ENCODE measurements around the gene GNG2. TPM values are rescaled to one million over a fixed set of nuclear protein-coding genes. Genes with fewer than 3 reads are reported as not detected.

Gene GNG2
- total and polyA plus RNA-seq, 2 donors from 2014 or later, result 4.0 to 35.6 TPM

DNA sequence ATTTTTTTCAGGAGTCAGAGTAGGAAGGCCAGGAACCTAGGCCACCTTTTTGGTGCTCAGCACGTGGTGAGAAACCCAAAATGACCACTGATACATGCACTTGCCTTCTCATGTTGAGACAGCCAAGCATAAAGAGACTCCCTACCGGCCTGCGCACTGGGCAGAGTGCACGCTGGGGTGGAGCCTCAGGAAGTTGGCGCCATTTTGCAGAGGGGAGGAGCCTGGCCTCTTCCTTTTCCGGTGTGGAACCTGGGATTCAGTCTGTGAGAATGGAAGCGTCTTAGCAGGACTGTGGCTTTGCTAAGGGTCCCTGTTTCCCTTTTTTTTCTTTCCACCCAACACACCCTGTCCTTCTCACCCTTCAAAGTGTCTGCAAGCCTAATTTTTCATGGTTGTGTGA, 66.0 kb downstream of the GNG2 start:
- Histone ChIP-seq H3K4me3 (ENCODE audit: low read length in 3 of 3) (no peak overlapping the region), H3K36me3 (ENCODE audit: control insufficient read depth in 2 of 3, insufficient read depth in 3 of 3, low read length in 3 of 3) (no peaks in the 10 kb centered on the region), H3K9ac (ENCODE audit: low read length in 3 of 3) (no peak overlapping the region), H3K27ac (ENCODE audit: low read depth in 2 of 2, low read length in 2 of 2) (no peak overlapping the region), H3K27me3 (ENCODE audit: control insufficient read depth, insufficient read depth, low read length) (no peaks in the 10 kb centered on the region), H3K9me3 (ENCODE audit: control insufficient read depth in 2 of 3, insufficient read depth in 1 of 3, low read length in 3 of 3) (no peaks in the 10 kb centered on the region), H3K4me1 (ENCODE audit: control insufficient read depth in 2 of 3, insufficient read depth in 2 of 3, low read depth in 1 of 3, low read length in 3 of 3) (no peaks in the 10 kb centered on the region)
- intact Hi-C loops (cut with DNase I), result no loop called here
- FAIRE-seq, result no peak
- TF ChIP-seq, protein P1, sequence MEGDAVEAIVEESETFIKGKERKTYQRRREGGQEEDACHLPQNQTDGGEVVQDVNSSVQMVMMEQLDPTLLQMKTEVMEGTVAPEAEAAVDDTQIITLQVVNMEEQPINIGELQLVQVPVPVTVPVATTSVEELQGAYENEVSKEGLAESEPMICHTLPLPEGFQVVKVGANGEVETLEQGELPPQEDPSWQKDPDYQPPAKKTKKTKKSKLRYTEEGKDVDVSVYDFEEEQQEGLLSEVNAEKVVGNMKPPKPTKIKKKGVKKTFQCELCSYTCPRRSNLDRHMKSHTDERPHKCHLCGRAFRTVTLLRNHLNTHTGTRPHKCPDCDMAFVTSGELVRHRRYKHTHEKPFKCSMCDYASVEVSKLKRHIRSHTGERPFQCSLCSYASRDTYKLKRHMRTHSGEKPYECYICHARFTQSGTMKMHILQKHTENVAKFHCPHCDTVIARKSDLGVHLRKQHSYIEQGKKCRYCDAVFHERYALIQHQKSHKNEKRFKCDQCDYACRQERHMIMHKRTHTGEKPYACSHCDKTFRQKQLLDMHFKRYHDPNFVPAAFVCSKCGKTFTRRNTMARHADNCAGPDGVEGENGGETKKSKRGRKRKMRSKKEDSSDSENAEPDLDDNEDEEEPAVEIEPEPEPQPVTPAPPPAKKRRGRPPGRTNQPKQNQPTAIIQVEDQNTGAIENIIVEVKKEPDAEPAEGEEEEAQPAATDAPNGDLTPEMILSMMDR (IDR thresholded peaks at IDR 0.05; ENCODE audit: borderline replicate concordance, extremely low read depth, insufficient read depth), result no peak
- DNase-seq, result no peak

DNA sequence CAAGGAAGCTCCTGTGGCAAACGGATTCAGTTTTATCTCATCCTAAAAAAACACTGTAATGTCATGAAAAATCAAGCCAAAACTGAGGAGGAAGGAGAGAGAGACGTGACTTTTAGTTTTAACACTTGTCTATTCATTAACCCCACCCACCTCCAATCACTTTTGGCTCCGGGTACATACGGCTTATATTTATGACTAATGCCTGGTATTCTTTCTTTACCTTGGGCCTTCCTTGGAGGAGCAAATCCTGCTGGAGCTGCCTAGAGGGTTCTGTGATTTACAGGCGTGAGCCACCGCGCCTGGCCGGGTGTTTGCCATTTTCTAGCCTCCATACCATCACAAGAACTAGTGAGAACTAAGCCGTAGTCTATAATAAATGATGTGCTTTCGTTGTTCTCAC, 68.2 kb downstream of the GNG2 start:
- no peaks in the 10 kb centered on the region for H3K4me1 ChIP-seq (ENCODE audit: control insufficient read depth in 2 of 3, insufficient read depth in 2 of 3, low read depth in 1 of 3, low read length in 3 of 3)
- no peak for FAIRE-seq
- H3K27ac ChIP-seq (ENCODE audit: low read depth in 2 of 2, low read length in 2 of 2), result no peak overlapping the region
- H3K4me3 ChIP-seq (ENCODE audit: low read length in 3 of 3), result no peak overlapping the region
- TF ChIP-seq, protein P1 (IDR thresholded peaks at IDR 0.05; ENCODE audit: borderline replicate concordance, extremely low read depth, insufficient read depth), result no peak
- no peaks in the 10 kb centered on the region for H3K9me3 ChIP-seq (ENCODE audit: control insufficient read depth in 2 of 3, insufficient read depth in 1 of 3, low read length in 3 of 3)
- no peaks in the 10 kb centered on the region for H3K36me3 ChIP-seq (ENCODE audit: control insufficient read depth in 2 of 3, insufficient read depth in 3 of 3, low read length in 3 of 3)
- no peak for DNase-seq
- H3K9ac ChIP-seq (ENCODE audit: low read length in 3 of 3), result no peak overlapping the region
- intact Hi-C loops (cut with DNase I), result no loop called here
- H3K27me3 ChIP-seq (ENCODE audit: control insufficient read depth, insufficient read depth, low read length), result no peaks in the 10 kb centered on the region

DNA sequence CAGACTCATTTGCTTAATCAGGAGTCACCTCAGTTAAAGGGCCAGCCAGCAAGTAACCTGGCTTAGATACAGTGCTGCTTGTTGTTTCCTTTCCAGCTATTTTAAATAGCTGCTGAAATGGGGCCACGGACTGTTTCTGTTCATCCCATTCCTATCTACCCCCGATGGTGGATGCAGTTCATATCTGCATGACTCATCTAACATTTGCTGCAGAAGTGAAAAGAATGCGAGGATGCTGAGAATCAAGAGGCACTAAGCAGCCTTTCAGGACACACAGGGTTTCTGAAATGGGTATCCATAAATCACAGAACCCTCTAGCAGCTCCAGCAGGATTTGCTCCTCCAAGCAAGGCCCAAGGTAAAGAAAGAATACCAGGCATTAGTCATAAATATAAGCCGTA, 68.8 kb downstream of the GNG2 start:
- intact Hi-C loops (cut with DNase I), result no loop called here

More for the DNA sequence above, 68.8 kb downstream of the GNG2 start:
- no peak overlapping the region for H3K27ac ChIP-seq (ENCODE audit: low read depth in 2 of 2, low read length in 2 of 2)
- H3K36me3 ChIP-seq (ENCODE audit: control insufficient read depth in 2 of 3, insufficient read depth in 3 of 3, low read length in 3 of 3), result no peaks in the 10 kb centered on the region
- no peak overlapping the region for H3K9ac ChIP-seq (ENCODE audit: low read length in 3 of 3)
- H3K4me3 ChIP-seq (ENCODE audit: low read length in 3 of 3), result no peak overlapping the region
- no peaks in the 10 kb centered on the region for H3K27me3 ChIP-seq (ENCODE audit: control insufficient read depth, insufficient read depth, low read length)
- FAIRE-seq (no peak), DNase-seq (no peak)
- H3K4me1 ChIP-seq (ENCODE audit: control insufficient read depth in 2 of 3, insufficient read depth in 2 of 3, low read depth in 1 of 3, low read length in 3 of 3), result no peaks in the 10 kb centered on the region
- TF ChIP-seq, protein P1 (IDR thresholded peaks at IDR 0.05; ENCODE audit: borderline replicate concordance, extremely low read depth, insufficient read depth), result no peak
- H3K9me3 ChIP-seq (ENCODE audit: control insufficient read depth in 2 of 3, insufficient read depth in 1 of 3, low read length in 3 of 3), result no peaks in the 10 kb centered on the region
